WI38 (cell line): ENCODE data around the gene NHLRC4.
A peak's percentile ranks its signal among the peaks of the same experiment; 100 is the strongest.

Source experiments
- H3K4me3 ChIP-seq: 2 replicates; pipeline ENCODE4 v1.5.1; 2011; ENCODE audit warnings: low read depth, mild to moderate bottlenecking, control low read depth, low read length
- TF ChIP-seq, protein P1 (sequence below): IDR thresholded peaks from 2 replicates; pipeline ENCODE4 v1.5.1; 2012; ENCODE audit warnings: low read depth, mild to moderate bottlenecking, control low read depth, low read length

NHLRC4 gene

DNA sequence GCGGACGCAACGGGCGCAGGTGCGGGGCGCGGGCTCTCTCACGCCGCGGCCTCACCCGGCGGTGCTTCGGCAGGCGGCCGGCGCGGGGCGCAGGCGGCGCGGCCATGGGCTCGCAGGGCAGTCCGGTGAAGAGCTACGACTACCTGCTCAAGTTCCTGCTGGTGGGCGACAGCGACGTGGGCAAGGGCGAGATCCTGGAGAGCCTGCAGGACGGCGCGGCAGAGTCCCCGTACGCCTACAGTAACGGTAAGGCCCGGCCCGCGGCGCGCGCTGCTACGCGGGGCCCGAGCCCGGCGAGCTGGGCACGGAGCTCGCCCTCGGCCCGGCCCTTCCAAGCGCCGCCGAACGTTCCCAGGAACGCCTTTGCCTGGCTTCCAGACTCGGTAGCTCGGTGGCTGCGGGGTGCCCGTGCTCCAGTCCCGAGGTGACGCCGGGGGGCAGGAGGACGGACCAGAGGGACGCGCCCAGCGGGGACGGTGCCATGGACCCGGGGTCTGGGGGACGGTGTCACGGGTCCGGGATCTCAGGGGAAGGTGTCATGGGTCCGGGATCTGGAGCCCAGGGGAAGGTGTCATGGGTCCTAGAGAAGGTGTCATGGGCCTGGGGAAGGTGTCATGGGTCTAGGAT is 23.5 kb downstream of the NHLRC4 start:
- H3K4me3 ChIP-seq, result peak overlapping the region; percentile 87
- TF ChIP-seq, protein P1, sequence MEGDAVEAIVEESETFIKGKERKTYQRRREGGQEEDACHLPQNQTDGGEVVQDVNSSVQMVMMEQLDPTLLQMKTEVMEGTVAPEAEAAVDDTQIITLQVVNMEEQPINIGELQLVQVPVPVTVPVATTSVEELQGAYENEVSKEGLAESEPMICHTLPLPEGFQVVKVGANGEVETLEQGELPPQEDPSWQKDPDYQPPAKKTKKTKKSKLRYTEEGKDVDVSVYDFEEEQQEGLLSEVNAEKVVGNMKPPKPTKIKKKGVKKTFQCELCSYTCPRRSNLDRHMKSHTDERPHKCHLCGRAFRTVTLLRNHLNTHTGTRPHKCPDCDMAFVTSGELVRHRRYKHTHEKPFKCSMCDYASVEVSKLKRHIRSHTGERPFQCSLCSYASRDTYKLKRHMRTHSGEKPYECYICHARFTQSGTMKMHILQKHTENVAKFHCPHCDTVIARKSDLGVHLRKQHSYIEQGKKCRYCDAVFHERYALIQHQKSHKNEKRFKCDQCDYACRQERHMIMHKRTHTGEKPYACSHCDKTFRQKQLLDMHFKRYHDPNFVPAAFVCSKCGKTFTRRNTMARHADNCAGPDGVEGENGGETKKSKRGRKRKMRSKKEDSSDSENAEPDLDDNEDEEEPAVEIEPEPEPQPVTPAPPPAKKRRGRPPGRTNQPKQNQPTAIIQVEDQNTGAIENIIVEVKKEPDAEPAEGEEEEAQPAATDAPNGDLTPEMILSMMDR, result no peak

DNA sequence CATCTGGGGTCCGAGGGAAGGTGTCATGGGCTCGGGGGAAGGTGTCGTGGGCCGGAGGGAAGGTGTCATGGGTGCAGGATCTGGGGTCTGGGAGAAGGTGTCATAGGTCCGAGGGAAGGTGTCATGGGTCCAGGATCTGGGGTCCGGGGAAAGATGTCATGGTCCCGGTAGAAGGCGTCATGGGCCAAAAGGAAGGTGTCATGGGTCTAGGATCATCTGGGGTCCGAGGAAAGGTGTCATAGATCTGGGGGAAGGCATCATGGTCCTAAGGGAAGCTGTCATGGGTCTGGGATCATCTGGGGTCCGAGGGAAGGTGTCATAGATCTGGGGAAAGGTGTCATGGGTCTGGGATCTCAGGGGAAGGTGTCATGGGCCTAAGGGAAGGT is 24.0 kb downstream of the NHLRC4 start:
- peak overlapping the region; percentile 87 for H3K4me3 ChIP-seq
- TF ChIP-seq, protein P1, result no peak

DNA sequence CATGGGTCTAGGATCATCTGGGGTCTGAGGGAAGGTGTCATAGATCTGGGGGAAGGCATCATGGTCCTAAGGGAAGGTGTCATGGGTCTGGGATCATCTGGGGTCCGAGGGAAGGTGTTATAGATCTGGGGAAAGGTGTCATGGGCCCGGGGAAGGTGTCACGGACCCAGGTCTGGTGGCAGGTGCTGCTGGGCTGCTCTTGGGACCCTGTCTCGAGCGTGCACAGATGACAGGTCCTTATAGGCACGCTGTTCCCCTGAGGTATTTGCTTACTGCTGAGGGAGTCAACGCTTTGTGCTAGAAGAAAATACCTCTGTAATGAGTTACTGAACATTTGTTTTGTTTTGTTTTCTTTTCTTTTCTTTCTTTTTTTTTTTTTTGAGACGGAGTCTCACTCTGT is 24.4 kb downstream of the NHLRC4 start:
- TF ChIP-seq, protein P1, result no peak
- H3K4me3 ChIP-seq, result peak overlapping the region; percentile 87

DNA sequence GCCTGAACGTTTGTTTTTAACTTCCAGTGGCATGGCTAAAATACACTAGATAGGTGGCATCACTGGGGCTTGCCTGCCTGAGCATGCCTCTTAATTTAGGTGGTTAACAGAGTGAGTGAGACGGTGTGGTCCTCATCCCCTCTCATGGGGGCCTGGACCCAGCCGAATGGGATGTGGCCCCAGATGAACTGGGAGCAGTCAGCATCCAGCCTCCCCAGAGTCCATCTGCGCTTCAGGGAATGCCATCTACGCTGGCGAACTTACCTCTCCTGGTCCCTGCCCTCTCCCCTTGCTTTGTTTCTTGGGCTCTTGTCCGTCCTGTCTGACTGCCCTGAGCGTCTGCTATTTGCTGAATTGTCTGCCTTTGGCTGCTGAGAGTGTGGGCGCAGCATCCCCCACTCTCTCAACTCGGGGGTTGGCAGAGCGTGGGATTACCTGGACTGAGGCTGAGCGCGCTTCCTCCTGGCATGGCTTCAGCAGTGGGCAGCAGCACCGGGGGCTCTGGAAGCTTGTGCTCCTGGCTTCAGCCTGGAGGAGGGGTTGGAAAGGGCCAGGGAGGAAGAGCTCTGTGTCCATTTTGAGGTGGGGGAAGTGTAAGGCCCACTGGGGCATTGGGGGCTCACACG is 25.2 kb downstream of the NHLRC4 start:
- H3K4me3 ChIP-seq, result no peak overlapping the region
- TF ChIP-seq, protein P1, result no peak

DNA sequence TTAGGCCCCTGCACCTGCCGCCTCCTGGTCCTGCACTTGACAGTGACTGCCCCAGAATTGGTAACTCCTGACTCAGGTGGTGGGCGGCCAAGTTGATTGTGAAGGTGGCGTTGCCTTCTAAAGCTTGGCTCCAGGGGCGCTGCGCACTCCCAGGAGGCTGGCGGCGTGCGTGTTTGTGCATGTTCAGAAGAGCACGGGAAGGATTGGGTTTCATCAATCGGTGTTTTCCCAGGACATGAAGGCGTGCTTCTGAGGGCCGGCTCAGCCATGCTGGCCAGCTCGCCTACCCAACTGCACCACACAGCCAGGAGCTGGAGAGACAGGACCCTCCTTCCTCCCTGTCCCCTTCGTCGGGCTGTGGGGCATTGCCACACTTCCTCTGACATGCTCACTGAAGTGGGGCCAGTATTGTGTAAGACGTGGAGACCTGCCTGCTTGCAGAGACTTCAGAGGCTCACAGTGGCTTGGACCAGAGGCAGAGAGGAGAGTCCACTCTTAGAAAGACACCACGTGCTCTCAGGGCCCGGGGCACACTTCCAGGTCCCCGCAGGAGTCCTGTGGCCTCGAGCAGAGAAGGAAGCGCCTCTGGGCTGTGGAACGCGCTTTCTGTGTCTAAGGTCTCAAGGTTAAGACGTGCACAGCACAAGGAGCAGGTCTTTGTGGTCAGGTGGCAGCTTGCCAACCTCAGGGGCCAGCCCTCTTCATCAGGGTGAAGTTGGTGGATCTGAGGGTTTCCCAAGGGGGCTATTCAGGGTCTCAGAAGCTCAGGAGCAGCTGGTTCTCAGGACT is 25.9 kb downstream of the NHLRC4 start:
- TF ChIP-seq, protein P1, result no peak
- H3K4me3 ChIP-seq, result no peak overlapping the region

DNA sequence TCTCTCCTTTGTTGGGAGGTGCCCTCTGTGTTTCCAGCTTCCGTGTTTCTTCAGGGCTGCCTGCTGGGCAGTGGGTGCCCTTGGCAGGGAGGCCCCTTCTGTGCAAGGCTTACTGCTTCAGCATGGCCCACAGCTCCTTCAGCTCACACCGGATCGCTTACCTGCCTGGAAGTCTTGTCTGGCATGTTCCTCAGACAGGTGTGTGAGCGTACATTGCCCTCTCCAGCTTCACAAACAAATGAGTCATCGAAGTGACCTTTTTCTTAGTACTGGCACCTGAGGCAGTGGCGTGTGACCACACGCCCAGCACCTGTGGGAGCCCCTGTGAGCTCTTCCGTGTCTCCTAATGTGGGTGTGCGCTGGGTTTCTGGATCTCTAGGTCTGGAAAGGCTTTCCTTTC is 26.6 kb downstream of the NHLRC4 start:
- H3K4me3 ChIP-seq, result no peak overlapping the region
- TF ChIP-seq, protein P1, result no peak

DNA sequence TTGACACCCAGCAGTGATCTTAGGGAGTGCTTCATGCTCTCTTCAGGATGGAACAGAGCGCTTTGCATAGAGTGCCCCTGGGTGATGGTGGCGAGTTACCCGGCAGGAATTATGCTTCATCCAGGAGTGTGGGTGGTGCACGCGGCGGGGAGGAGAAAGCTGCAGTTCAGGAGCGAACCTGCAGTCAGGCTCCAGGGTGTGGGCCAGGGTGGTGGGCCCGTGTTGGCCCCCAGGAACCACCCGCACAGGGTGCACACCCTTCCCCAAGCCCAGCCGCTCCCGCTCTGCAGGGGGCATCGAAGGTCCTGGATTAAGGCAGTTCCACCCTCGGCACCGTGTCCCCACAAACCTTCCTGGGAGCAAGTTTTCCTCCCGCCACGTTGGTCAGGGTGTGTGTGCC is 27.0 kb downstream of the NHLRC4 start:
- H3K4me3 ChIP-seq, result no peak overlapping the region
- TF ChIP-seq, protein P1, result no peak
